Ovary (tissue), 9 donors: ENCODE data around the gene AMACR. TPM values are rescaled to one million over a fixed set of nuclear protein-coding genes. Genes with fewer than 3 reads are reported as not detected.

ENCODE experiments used
- DNase-seq, 5 donors: peaks; one replicate each; pipeline ENCODE4 v3.0.0-alpha.2; 2019 to 2020
- H3K27ac ChIP-seq, 2 donors: fragments of 200-600 bp; one replicate each; pipeline versions ENCODE4 v1.5.1 to v1.8.0; 2019 to 2022
- H3K27me3 ChIP-seq: fragments of 200-600 bp; one replicate; pipeline ENCODE4 v1.8.0; 2022
- H3K36me3 ChIP-seq: fragments of 200-600 bp; sonication (generic); one replicate; pipeline ENCODE4 v1.5.1; 2019
- H3K4me1 ChIP-seq: one replicate; pipeline ENCODE4 v1.8.1; 2013; ENCODE audit warnings: mild to moderate bottlenecking, moderate library complexity; ENCODE audit not compliant: insufficient read depth
- H3K4me3 ChIP-seq: fragments of 200-600 bp; sonication (generic); one replicate; pipeline ENCODE4 v1.5.1; 2017
- H3K9me3 ChIP-seq, 2 donors: fragments of 200-600 bp in 1 of 2; sonication (generic) in 1 of 2; one replicate each; pipeline versions ENCODE4 v1.5.1 to v1.8.1; 2013 to 2019; ENCODE audit warnings: mild to moderate bottlenecking in 1 of 2, moderate library complexity in 1 of 2
- EP300 ChIP-seq: sonication (generic); formaldehyde crosslinking; IDR thresholded peaks from one replicate; pipeline ENCODE4 v1.6.1; 2017; ENCODE audit warnings: antibody characterized with exemption
- POLR2A ChIP-seq: fragments of 450-650 bp; IDR thresholded peaks from one replicate; pipeline ENCODE4 v1.6.1; 2017; ENCODE audit warnings: antibody characterized with exemption, mild to moderate bottlenecking, moderate library complexity
- WGBS, 3 donors: extraction: QIAGEN DNeasy Blood & Tissue Kit in 1 of 3; methylation state at CpG; one replicate each; pipeline versions ENCODE4 v1.1.5 to v1.1.7; 2013 to 2017; 5-methylcytosine and 5-hydroxymethylcytosine counted together
- intact Hi-C, 4 donors: fragments of 100-400 bp; cut with DNase I; formaldehyde crosslinking; loops; one replicate each; pipeline versions ENCODE4 v1.11.0 to v1.15.1; 2022 to 2023
- polyA plus RNA-seq, 2 donors: library from polyadenylated mRNA; stranded (reverse); fragments of 200-250 nt in 1 of 2; fragments of 350-450 nt in 1 of 2; fragmentation: Illumina TruSeq in 1 of 2; extraction: RNeasy Lipid Tissue Mini Kit (QIAGEN cat#74804) in 1 of 2; gene quantifications; one replicate each; pipeline ENCODE4 v1.2.3, GENCODE V29; 2013 to 2014
- total RNA-seq, 7 donors: library from RNA; depleted of rRNA in 2 of 7; stranded (reverse); fragments of >200 nt in 2 of 7; fragmentation: NEBNext Ultra II Directional in 3 of 7; extraction: Animal tissue kit (Norgen Biotek cat#: 25700) in 3 of 7; gene quantifications; one replicate each; pipeline versions ENCODE4 v1.1.0 to v1.2.4, GENCODE V29; 2016 to 2023
- TF ChIP-seq, protein P1 (sequence below), 3 donors: fragments of 450-650 bp in 2 of 3; fragments of 200-600 bp in 1 of 3; IDR thresholded peaks; one replicate each; pipeline versions ENCODE4 v1.5.1 to v1.8.0; 2016 to 2022; ENCODE audit warnings: antibody characterized with exemption in 3 of 3, mild to moderate bottlenecking in 1 of 3
- donor health status: DM: no; HTN: no; CAD: no; lungs with moderate emphysema.
- donor health status: DM: no; HTN: no; CAD: no.
- donor health status: Bipolar disorder and iron deficiency.
- donor health status: DM: yes; HTN: yes; CAD: no.
- donor health status: DM: no; HTN: no; CAD: no.
- donor health status: DM: yes; HTN: yes; CAD: no.

Gene AMACR
- total and polyA plus RNA-seq, 9 donors = 3.9 to 13.4 (median 7.8) TPM

DNA sequence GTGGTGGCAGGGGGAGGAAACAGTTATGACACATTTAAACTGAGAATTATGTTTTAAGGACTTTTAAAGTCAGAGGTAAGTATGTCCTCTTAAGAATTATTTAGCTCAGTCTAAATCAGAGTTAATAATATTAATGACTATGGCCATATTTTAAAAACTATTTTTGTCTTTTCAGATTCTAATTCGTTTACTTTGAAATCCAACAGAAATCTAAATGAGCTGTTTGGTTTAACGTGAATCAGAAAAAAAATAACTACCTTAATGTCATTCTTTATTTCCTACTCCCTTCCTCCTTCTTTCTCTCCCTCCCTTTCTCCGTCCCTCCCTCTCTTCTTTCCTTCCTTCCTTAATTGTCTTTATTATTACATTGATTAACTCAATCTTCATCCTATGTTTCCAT, 20.5 kb upstream of the AMACR start:
- no peak for DNase-seq
- H3K4me3 ChIP-seq = no peak overlapping the region
- H3K27ac ChIP-seq = no peak overlapping the region
- H3K4me1 ChIP-seq = no peaks in the 10 kb centered on the region
- TF ChIP-seq POLR2A = no peak
- TF ChIP-seq, protein P1, sequence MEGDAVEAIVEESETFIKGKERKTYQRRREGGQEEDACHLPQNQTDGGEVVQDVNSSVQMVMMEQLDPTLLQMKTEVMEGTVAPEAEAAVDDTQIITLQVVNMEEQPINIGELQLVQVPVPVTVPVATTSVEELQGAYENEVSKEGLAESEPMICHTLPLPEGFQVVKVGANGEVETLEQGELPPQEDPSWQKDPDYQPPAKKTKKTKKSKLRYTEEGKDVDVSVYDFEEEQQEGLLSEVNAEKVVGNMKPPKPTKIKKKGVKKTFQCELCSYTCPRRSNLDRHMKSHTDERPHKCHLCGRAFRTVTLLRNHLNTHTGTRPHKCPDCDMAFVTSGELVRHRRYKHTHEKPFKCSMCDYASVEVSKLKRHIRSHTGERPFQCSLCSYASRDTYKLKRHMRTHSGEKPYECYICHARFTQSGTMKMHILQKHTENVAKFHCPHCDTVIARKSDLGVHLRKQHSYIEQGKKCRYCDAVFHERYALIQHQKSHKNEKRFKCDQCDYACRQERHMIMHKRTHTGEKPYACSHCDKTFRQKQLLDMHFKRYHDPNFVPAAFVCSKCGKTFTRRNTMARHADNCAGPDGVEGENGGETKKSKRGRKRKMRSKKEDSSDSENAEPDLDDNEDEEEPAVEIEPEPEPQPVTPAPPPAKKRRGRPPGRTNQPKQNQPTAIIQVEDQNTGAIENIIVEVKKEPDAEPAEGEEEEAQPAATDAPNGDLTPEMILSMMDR (IDR thresholded peaks at IDR 0.05) = no peak
- TF ChIP-seq EP300 = no peak
- intact Hi-C loops = no loop called here
- no peaks in the 10 kb centered on the region for H3K36me3 ChIP-seq
- no peaks in the 10 kb centered on the region for H3K9me3 ChIP-seq
- 76 to 79% (median 78%) methylated on average over 3 of the region's 3 CpGs for WGBS, 3 donors
- no peaks in the 10 kb centered on the region for H3K27me3 ChIP-seq

DNA sequence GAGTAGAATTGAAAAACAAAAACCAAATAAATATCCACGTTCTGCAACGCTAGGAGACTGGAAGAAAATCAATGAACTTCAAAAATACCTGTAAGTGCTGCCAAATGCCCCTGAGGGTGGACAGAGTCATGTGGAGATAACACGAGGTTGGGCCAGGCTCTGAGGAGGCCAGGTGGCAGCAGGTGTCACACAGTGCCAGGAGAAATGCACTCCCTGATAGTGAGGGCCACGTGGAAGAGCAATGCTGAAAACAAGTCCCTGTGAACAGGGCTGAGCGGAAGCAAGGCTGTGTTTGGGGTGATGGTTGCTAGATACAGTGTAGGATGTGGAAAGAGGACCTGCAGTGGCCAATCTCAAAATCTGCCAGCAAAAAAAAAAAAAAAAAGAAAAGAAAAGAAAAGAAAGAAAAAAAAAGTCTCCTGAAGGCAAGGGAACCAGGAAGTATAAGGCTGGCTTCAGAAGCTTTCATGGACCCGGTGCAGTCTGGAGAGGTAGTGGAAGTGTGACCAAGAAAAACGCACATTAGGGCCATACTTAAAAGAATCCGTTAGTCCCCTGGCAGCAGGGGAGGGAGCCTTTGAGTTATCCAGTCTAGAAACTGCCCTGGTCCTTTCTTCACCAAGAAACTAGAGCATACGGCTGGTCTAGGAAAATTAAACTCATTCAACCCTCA, 18.4 kb upstream of the AMACR start:
- TF ChIP-seq POLR2A (no peak), EP300 (no peak)
- TF ChIP-seq, protein P1 (IDR thresholded peaks at IDR 0.05) = no peak
- no peaks in the 10 kb centered on the region for H3K27me3 ChIP-seq
- H3K4me3 ChIP-seq = no peak overlapping the region
- no peaks in the 10 kb centered on the region for H3K9me3 ChIP-seq
- no peaks in the 10 kb centered on the region for H3K36me3 ChIP-seq
- WGBS, 3 donors = 75 to 88% (median 78%) methylated on average over 9 of the region's 9 CpGs
- intact Hi-C loops = no loop called here
- H3K4me1 ChIP-seq = no peaks in the 10 kb centered on the region
- H3K27ac ChIP-seq = no peak overlapping the region
- no peak for DNase-seq

DNA sequence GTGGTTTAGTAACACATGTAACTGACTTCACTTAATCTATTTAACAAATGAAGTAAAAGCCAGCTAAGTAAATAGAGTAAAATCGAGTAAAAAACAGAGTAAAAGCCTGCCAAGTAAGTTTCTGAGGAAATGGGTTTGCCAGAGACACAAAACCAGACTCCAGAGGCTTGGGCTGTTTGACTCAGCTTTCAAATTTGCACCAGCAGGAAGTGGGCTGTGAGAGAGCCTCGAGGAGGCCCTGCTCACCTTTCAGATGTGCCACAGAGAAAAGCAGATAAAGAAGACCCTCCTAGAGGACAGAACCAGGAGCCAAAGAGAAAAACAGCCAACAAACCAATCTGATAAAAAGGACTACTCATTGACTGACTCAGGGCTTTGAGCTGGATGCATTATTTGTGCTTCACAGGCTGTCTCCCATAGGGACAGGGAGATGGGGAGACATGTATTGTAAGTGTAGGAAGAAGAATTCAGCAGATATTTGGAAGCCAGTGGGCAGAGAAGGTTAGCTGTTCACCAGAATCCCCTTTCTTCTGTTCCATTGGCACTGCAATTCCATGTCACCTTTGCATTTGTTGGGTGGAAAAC, 14.4 kb upstream of the AMACR start:
- no peak for DNase-seq
- H3K4me1 ChIP-seq = no peaks in the 10 kb centered on the region
- TF ChIP-seq, protein P1 (IDR thresholded peaks at IDR 0.05) = no peak
- TF ChIP-seq EP300 (no peak), POLR2A (no peak)
- intact Hi-C loops = no loop called here
- no peaks in the 10 kb centered on the region for H3K27me3 ChIP-seq
- no peak overlapping the region for H3K27ac ChIP-seq
- no peak overlapping the region for H3K4me3 ChIP-seq
- WGBS, 3 donors = 9 to 33% (median 32%) methylated on average over 2 of the region's 2 CpGs
- H3K9me3 ChIP-seq = no peaks in the 10 kb centered on the region
- no peaks in the 10 kb centered on the region for H3K36me3 ChIP-seq

DNA sequence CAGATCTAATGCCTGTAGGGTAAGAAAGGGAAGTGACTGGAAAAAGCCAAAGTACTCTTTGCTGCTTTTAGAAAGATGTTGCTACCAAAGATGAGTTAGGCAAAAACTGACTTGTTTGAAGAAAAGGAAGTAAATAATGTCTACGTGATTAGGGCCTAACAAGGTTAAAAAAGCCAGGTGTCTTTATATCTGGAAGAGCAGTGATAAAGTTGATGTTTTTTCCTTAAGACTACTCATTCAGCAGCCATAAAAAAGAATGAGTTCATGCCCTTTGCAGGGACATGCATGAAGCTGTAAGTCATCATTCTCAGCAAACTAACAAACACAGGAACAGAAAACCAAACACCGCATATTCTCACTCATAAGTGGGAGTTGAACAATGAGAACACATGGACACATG, 13.5 kb upstream of the AMACR start:
- no peaks in the 10 kb centered on the region for H3K9me3 ChIP-seq
- TF ChIP-seq POLR2A = no peak
- TF ChIP-seq EP300 = no peak
- TF ChIP-seq, protein P1 (IDR thresholded peaks at IDR 0.05) = no peak
- no peak for DNase-seq
- H3K27me3 ChIP-seq = no peaks in the 10 kb centered on the region
- H3K4me3 ChIP-seq = no peak overlapping the region
- H3K36me3 ChIP-seq = no peaks in the 10 kb centered on the region
- H3K27ac ChIP-seq = no peak overlapping the region
- no peaks in the 10 kb centered on the region for H3K4me1 ChIP-seq
- intact Hi-C loops = no loop called here
- WGBS, 3 donors = 71 to 80% (median 75%) methylated on average over 2 of the region's 2 CpGs
